Measurements from ENCODE around the gene DERA.

DERA gene

GRCh38 chr12:15956413-15957185 is 45.5 kb downstream of the DERA start:
- in situ Hi-C loops (cut with HindIII; ENCODE audit: low sequenced_read_pairs), result no loop called here

GRCh38 chr12:15962760-15963159 is 51.6 kb downstream of the DERA start:
- in situ Hi-C loops (cut with HindIII; ENCODE audit: low sequenced_read_pairs), result no loop called here

GRCh38 chr12:15963271-15963670 is 52.1 kb downstream of the DERA start:
- in situ Hi-C loops (cut with HindIII; ENCODE audit: low sequenced_read_pairs), result no loop called here

GRCh38 chr12:15966426-15966825 is 55.3 kb downstream of the DERA start:
- in situ Hi-C loops (cut with HindIII; ENCODE audit: low sequenced_read_pairs), result loop anchor here (5.0 kb wide), 1 partner anchor 54 kb away; the partner anchor contains the start of gene DERA

GRCh38 chr12:15967053-15967452 is 55.9 kb downstream of the DERA start:
- in situ Hi-C loops (cut with HindIII; ENCODE audit: low sequenced_read_pairs), result loop anchor here (5.0 kb wide), 1 partner anchor 55 kb away; the partner anchor contains the start of gene DERA

- in situ Hi-C loops (cut with HindIII; ENCODE audit: low sequenced_read_pairs), result no loop called here
These were observed 60.1 kb downstream of the DERA start for GRCh38 chr12:15971211-15971610.

GRCh38 chr12:15972894-15973293 is 61.8 kb downstream of the DERA start:
- in situ Hi-C loops (cut with HindIII; ENCODE audit: low sequenced_read_pairs), result no loop called here

- in situ Hi-C loops (cut with HindIII; ENCODE audit: low sequenced_read_pairs), result no loop called here
These were observed 67.1 kb downstream of the DERA start for GRCh38 chr12:15977999-15978951.

- in situ Hi-C loops (cut with HindIII; ENCODE audit: low sequenced_read_pairs), result no loop called here
These were observed 68.3 kb downstream of the DERA start for GRCh38 chr12:15979096-15980092.

GRCh38 chr12:15982071-15982470 is 70.9 kb downstream of the DERA start:
- in situ Hi-C loops (cut with HindIII; ENCODE audit: low sequenced_read_pairs), result no loop called here

GRCh38 chr12:15982471-15982870 is 71.3 kb downstream of the DERA start:
- in situ Hi-C loops (cut with HindIII; ENCODE audit: low sequenced_read_pairs), result no loop called here

- in situ Hi-C loops (cut with HindIII; ENCODE audit: low sequenced_read_pairs), result no loop called here
These were observed 71.8 kb downstream of the DERA start for GRCh38 chr12:15982921-15983320.

GRCh38 chr12:15984097-15984800 is 73.1 kb downstream of the DERA start:
- in situ Hi-C loops (cut with HindIII; ENCODE audit: low sequenced_read_pairs), result no loop called here

GRCh38 chr12:15984963-15985362 is 73.8 kb downstream of the DERA start:
- in situ Hi-C loops (cut with HindIII; ENCODE audit: low sequenced_read_pairs), result no loop called here

GRCh38 chr12:15987696-15988095 is 76.6 kb downstream of the DERA start:
- in situ Hi-C loops (cut with HindIII; ENCODE audit: low sequenced_read_pairs), result no loop called here

- in situ Hi-C loops (cut with HindIII; ENCODE audit: low sequenced_read_pairs), result no loop called here
These were observed 78.0 kb downstream of the DERA start for GRCh38 chr12:15988983-15989755.

GRCh38 chr12:15995801-15996200 is 84.7 kb downstream of the DERA start:
- in situ Hi-C loops (cut with HindIII; ENCODE audit: low sequenced_read_pairs), result no loop called here

GRCh38 chr12:15996254-15996653 is 85.1 kb downstream of the DERA start:
- in situ Hi-C loops (cut with HindIII; ENCODE audit: low sequenced_read_pairs), result no loop called here

GRCh38 chr12:15996948-15997347 is 85.8 kb downstream of the DERA start:
- in situ Hi-C loops (cut with HindIII; ENCODE audit: low sequenced_read_pairs), result no loop called here
